ENCODE data around the gene KNDC1.

Gene KNDC1

GRCh38 chr10:133199992-133200611 is 40.1 kb downstream of the KNDC1 start:
- no peaks in the 10 kb centered on the region for H3K9me3 ChIP-seq (ENCODE audit: insufficient read depth, low read depth, low read length)
- H3K36me3 ChIP-seq (ENCODE audit: insufficient read depth, low read length), result no peaks in the 10 kb centered on the region
- H3K4me1 ChIP-seq (ENCODE audit: insufficient read depth, low read length), result no peaks in the 10 kb centered on the region
- no peak overlapping the region for H3K27ac ChIP-seq (ENCODE audit: low read depth, low read length)
- WGBS, result 75% methylated on average over 38 of the region's 38 CpGs
- H3K27me3 ChIP-seq (ENCODE audit: insufficient read depth, low read length), result no peaks in the 10 kb centered on the region
- no peak overlapping the region for H3K4me3 ChIP-seq (ENCODE audit: low read length)
- no peak overlapping the region for H3K9ac ChIP-seq (ENCODE audit: low read depth, low read length)

GRCh38 chr10:133200621-133201031 is 40.6 kb downstream of the KNDC1 start:
- Histone ChIP-seq H3K4me3 (ENCODE audit: low read length) (no peak overlapping the region), H3K4me1 (ENCODE audit: insufficient read depth, low read length) (no peaks in the 10 kb centered on the region), H3K36me3 (ENCODE audit: insufficient read depth, low read length) (no peaks in the 10 kb centered on the region), H3K27me3 (ENCODE audit: insufficient read depth, low read length) (no peaks in the 10 kb centered on the region), H3K9ac (ENCODE audit: low read depth, low read length) (no peak overlapping the region), H3K27ac (ENCODE audit: low read depth, low read length) (no peak overlapping the region), H3K9me3 (ENCODE audit: insufficient read depth, low read depth, low read length) (no peaks in the 10 kb centered on the region)
- 95% methylated on average over 15 of the region's 15 CpGs for WGBS

GRCh38 chr10:133201151-133201947 is 41.3 kb downstream of the KNDC1 start:
- Histone ChIP-seq H3K4me3 (ENCODE audit: low read length) (no peak overlapping the region), H3K9ac (ENCODE audit: low read depth, low read length) (no peak overlapping the region), H3K27me3 (ENCODE audit: insufficient read depth, low read length) (no peaks in the 10 kb centered on the region), H3K27ac (ENCODE audit: low read depth, low read length) (no peak overlapping the region), H3K36me3 (ENCODE audit: insufficient read depth, low read length) (no peaks in the 10 kb centered on the region), H3K4me1 (ENCODE audit: insufficient read depth, low read length) (no peaks in the 10 kb centered on the region), H3K9me3 (ENCODE audit: insufficient read depth, low read depth, low read length) (no peaks in the 10 kb centered on the region)
- 94% methylated on average over 57 of the region's 57 CpGs for WGBS

DNA sequence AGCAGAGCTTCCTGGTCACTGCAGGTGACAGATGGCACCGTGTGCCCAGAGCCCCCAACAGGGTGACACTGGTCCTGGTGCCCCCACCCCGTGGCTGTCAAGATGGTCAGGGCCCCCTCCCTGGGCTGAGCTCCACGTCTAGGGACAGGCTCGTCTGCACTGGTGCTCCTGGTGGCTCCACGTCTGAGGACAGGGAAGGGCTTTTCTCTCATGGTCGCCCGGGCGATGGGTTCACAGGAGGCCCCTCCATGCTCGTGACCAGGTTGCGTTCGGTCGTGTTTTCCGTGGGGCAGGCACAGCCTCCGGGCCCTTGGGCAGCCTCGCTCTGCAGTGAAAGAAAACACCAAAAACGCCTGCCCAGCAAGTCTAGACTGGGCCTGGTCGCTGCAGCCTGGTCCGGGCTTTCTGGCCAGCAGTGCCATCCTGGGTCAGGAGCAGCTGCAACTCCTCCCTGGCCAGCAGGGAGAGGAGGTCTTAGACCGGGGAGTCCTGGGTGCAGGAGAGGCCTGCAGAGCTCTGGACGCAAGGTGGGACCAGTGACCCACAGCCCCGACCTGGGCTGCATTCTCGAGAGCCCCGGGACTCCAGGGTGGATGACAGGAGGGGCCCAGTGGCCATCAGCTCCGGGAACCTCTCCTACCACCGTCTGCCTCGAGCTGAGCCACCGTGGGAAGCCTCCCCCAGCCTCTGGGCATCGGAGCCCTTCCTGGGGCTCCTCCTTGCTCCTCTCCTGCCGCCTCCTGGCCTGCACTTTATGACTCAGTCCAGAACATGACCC is 42.1 kb downstream of the KNDC1 start:
- H3K27ac ChIP-seq (ENCODE audit: low read depth, low read length), result no peak overlapping the region
- H3K9ac ChIP-seq (ENCODE audit: low read depth, low read length), result no peak overlapping the region
- no peaks in the 10 kb centered on the region for H3K4me1 ChIP-seq (ENCODE audit: insufficient read depth, low read length)
- no peaks in the 10 kb centered on the region for H3K27me3 ChIP-seq (ENCODE audit: insufficient read depth, low read length)
- WGBS, result 86% methylated on average over 29 of the region's 29 CpGs
- H3K4me3 ChIP-seq (ENCODE audit: low read length), result no peak overlapping the region
- no peaks in the 10 kb centered on the region for H3K36me3 ChIP-seq (ENCODE audit: insufficient read depth, low read length)
- no peaks in the 10 kb centered on the region for H3K9me3 ChIP-seq (ENCODE audit: insufficient read depth, low read depth, low read length)

- H3K4me1 ChIP-seq (ENCODE audit: insufficient read depth, low read length), result no peaks in the 10 kb centered on the region
- no peak overlapping the region for H3K4me3 ChIP-seq (ENCODE audit: low read length)
Observed at GRCh38 chr10:133202778-133203651, 43.0 kb downstream of the KNDC1 start.

GRCh38 chr10:133203652-133204195 is 43.7 kb downstream of the KNDC1 start:
- Histone ChIP-seq H3K4me1 (ENCODE audit: insufficient read depth, low read length) (no peaks in the 10 kb centered on the region), H3K4me3 (ENCODE audit: low read length) (no peak overlapping the region), H3K27me3 (ENCODE audit: insufficient read depth, low read length) (no peaks in the 10 kb centered on the region), H3K9ac (ENCODE audit: low read depth, low read length) (no peak overlapping the region), H3K27ac (ENCODE audit: low read depth, low read length) (no peak overlapping the region), H3K36me3 (ENCODE audit: insufficient read depth, low read length) (no peaks in the 10 kb centered on the region), H3K9me3 (ENCODE audit: insufficient read depth, low read depth, low read length) (no peaks in the 10 kb centered on the region)
- 88% methylated on average over 31 of the region's 31 CpGs for WGBS

More at GRCh38 chr10:133202778-133203651, 43.0 kb downstream of the KNDC1 start:
- H3K27ac ChIP-seq (ENCODE audit: low read depth, low read length), result no peak overlapping the region
- no peaks in the 10 kb centered on the region for H3K36me3 ChIP-seq (ENCODE audit: insufficient read depth, low read length)
- 92% methylated on average over 62 of the region's 62 CpGs for WGBS
- no peaks in the 10 kb centered on the region for H3K9me3 ChIP-seq (ENCODE audit: insufficient read depth, low read depth, low read length)
- H3K27me3 ChIP-seq (ENCODE audit: insufficient read depth, low read length), result no peaks in the 10 kb centered on the region
- no peak overlapping the region for H3K9ac ChIP-seq (ENCODE audit: low read depth, low read length)

GRCh38 chr10:133204226-133205015 is 44.4 kb downstream of the KNDC1 start:
- H3K36me3 ChIP-seq (ENCODE audit: insufficient read depth, low read length), result no peaks in the 10 kb centered on the region
- H3K27me3 ChIP-seq (ENCODE audit: insufficient read depth, low read length), result no peaks in the 10 kb centered on the region
- no peak overlapping the region for H3K9ac ChIP-seq (ENCODE audit: low read depth, low read length)
- no peaks in the 10 kb centered on the region for H3K4me1 ChIP-seq (ENCODE audit: insufficient read depth, low read length)
- WGBS, result 96% methylated on average over 38 of the region's 38 CpGs
- no peak overlapping the region for H3K27ac ChIP-seq (ENCODE audit: low read depth, low read length)
- H3K9me3 ChIP-seq (ENCODE audit: insufficient read depth, low read depth, low read length), result no peaks in the 10 kb centered on the region
- H3K4me3 ChIP-seq (ENCODE audit: low read length), result no peak overlapping the region

GRCh38 chr10:133205146-133205545 is 45.1 kb downstream of the KNDC1 start:
- Histone ChIP-seq H3K9ac (ENCODE audit: low read depth, low read length) (no peak overlapping the region), H3K27me3 (ENCODE audit: insufficient read depth, low read length) (no peaks in the 10 kb centered on the region), H3K36me3 (ENCODE audit: insufficient read depth, low read length) (no peaks in the 10 kb centered on the region), H3K4me3 (ENCODE audit: low read length) (no peak overlapping the region), H3K9me3 (ENCODE audit: insufficient read depth, low read depth, low read length) (no peaks in the 10 kb centered on the region), H3K27ac (ENCODE audit: low read depth, low read length) (no peak overlapping the region), H3K4me1 (ENCODE audit: insufficient read depth, low read length) (no peaks in the 10 kb centered on the region)
- WGBS, result 86% methylated on average over 23 of the region's 23 CpGs

DNA sequence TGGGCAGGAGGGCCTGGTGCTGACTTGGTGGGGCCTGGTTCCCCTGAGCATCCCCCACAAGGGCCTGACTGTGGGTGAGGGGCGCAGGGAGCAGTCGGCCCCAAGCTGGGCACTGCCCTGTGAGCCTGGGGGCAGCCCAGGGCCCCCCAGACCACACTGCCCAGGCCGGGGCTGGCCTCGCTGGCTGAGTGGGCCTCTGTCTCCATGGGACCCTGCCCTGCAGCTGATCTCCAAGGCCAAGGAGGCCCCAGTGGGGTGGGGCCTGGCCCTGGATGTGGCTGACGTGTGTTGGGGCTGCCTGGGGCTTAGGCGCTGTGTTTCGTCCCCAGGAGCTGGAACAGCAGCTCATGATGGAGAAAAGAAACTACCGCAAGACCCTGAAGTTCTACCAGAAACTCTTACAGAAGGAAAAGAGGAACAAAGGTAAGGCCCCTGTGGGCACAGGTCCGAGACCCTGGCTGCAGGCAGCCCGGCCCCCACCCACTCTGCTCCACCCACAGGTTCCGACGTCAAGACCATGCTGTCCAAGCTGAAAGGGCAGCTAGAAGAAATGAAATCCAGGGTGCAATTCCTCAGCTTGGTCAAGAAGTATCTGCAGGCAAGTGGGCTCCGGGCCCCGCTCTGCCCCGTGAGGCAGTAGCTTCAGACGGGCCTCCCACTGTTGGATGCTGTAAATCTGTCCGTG is 46.5 kb downstream of the KNDC1 start:
- WGBS, result 90% methylated on average over 17 of the region's 17 CpGs
- no peak overlapping the region for H3K9ac ChIP-seq (ENCODE audit: low read depth, low read length)
- H3K4me1 ChIP-seq (ENCODE audit: insufficient read depth, low read length), result no peaks in the 10 kb centered on the region
- H3K9me3 ChIP-seq (ENCODE audit: insufficient read depth, low read depth, low read length), result no peaks in the 10 kb centered on the region
- H3K36me3 ChIP-seq (ENCODE audit: insufficient read depth, low read length), result no peaks in the 10 kb centered on the region
- no peak overlapping the region for H3K27ac ChIP-seq (ENCODE audit: low read depth, low read length)
- no peaks in the 10 kb centered on the region for H3K27me3 ChIP-seq (ENCODE audit: insufficient read depth, low read length)
- no peak overlapping the region for H3K4me3 ChIP-seq (ENCODE audit: low read length)

Data from HUES64 (cell line).